Mammary epithelial cell (primary cell): ENCODE results near the gene DGKI.

Source experiments
- CTCF ChIP-seq, 2 donors: IDR thresholded peaks in 1 of 2; conservative IDR thresholded peaks in 1 of 2; 2 replicates each; pipeline ENCODE4 v1.5.1; 2011 to 2012; ENCODE audit warnings: inconsistent platforms in 2 of 2, low read length in 2 of 2, mild to moderate bottlenecking in 2 of 2, control low read depth in 1 of 2, low read depth in 1 of 2; ENCODE audit not compliant: insufficient read depth in 1 of 2; ENCODE audit errors: extremely low read depth in 1 of 2
- EZH2 ChIP-seq: IDR thresholded peaks from 2 replicates; pipeline ENCODE4 v1.6.1; 2012; ENCODE audit warnings: low read length, inconsistent platforms, borderline replicate concordance

- TF ChIP-seq CTCF (conservative IDR thresholded peaks at IDR 0.05 in 1 of 2, IDR thresholded peaks at IDR 0.05 in 1 of 2; ENCODE audit: extremely low read depth in 1 of 2, insufficient read depth in 1 of 2, low read depth in 1 of 2, low read length in 2 of 2): no peak
- TF ChIP-seq EZH2: no peak
Measured at GRCh38 chr7:137772316-137772715, 74.5 kb downstream of the DGKI start.
